ENCODE results near the gene ELAVL2.

Gene ELAVL2

DNA sequence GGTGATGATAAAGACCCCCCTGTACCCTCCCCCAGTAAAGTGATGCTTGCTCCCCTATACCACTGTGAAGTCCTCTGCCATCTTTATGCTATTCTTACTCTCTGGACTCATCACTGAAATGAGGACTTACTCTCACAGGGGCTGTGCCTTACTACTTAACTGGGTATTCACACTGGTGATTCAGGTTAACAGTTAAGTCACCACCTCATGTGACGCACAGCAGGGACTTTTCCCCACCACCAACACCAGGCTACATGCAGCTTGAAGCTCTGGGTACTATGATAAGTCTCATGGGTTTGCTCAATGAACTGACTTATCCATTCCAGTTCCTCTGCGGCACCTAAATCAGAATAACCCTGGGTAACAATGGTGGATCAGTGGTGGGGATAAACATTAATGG lies 163.7 kb downstream of the ELAVL2 start:
- DNase-seq (ENCODE audit: low spot score) = no peak

DNA sequence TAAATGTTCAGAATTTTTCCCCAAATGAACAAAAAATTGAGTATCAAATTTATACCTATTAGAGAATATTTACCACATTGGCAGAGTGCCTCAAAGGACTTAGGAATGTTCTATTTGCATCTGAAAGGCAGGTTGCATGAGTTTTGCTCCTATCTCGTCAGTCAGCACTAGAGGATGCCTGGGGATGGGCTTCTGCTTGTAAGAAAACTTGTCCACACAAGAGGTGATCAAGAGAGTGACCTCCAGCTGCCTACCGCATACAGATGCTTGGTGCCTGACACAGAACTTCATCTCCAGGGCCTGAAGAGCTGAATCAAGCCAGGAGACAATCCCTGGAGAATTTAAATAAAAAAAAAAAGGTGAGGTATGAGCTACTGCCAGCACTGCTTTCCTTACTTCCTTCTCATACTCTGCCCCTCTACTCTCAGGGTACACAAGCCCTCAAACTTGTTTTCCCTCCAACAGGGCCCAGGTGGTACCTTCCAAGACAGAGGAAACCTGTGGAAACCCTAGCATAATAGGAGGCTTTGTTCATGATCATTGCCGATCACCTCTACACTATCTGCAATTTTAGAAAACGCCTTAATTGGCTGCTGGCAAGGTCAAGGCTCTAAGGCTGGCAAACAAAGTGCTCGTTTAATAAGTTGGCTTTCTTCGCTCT lies 166.6 kb downstream of the ELAVL2 start:
- peak; percentile 12 for DNase-seq (ENCODE audit: low spot score)

DNA sequence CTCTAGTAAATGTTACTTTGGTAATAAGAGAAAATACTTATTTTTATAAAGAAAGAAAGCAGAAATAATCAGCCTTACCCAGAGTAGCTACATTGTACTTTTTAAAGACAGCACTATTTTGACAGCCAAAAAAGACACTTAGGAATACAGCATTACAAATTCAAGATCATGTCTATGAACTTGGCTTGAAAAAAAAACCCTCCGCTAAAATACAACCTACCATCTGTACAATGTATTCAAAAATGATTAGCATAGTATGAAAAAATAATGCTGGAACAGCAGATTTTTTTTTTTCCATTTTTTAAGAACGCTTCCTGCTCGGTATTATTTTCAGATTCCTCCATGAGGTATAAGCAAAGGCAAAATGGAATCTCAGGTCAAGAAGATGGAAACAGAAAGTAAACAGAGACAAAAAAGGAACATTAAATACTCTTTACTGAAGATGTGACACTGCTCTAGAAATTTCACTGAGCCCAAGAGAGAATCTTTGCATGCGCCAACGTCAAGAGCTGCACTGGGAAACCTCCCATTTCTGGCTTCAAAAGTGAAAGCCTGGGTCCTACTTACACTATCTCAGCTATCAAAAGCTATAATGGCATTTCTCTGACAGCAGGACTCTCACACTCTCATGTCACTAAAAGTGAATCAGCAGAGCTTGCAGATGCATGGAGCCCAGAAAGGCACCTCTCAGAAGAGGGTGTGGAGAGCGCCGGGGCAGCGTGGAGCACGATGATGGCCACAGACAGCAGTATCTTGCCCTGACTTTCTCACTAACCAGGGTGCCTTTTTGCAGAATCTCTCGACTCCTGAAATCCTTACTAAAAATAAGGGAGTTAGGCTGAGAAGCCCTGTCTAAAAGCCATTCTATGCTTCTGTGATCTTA lies 167.4 kb downstream of the ELAVL2 start:
- DNase-seq (ENCODE audit: low spot score) = no peak

DNA sequence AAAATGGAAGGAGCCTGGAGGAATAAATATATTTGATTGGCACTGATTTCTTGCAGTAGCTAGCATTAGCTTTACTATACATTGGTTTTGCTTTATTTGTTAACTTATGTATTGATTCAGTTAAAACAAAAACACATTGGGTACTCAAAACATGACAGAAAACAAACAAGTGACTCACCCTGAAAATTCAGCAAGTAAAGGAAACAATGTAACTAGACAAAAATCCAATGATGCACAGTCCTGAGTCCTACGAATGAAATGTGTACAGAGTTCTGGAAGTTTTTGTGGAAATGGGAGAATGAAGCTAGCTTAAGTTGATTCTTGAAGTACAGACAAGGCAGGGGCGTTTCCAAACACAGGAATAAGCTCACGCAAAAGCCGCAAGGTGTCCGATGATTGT lies 175.0 kb downstream of the ELAVL2 start:
- DNase-seq (ENCODE audit: low spot score) = no peak

DNA sequence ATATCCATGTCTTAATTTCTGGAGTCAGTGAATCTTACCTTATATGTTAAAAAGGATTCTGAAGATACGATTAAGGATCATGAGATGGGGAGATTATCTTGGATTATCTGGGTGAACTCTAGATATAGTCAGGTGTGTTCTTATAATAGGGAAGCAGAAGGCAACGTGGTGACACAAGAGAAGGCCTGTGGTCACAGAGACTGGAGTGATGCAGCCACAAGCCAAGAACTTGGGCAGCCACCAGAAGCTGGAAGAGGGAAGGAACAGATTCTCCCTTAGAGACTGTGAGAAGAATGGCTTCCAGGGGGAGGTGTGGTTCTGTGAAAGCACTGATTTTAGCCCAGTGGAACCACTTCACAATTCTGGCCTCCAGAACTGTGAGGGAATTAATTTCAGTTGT lies 177.4 kb downstream of the ELAVL2 start:
- DNase-seq (ENCODE audit: low spot score) = no peak

DNA sequence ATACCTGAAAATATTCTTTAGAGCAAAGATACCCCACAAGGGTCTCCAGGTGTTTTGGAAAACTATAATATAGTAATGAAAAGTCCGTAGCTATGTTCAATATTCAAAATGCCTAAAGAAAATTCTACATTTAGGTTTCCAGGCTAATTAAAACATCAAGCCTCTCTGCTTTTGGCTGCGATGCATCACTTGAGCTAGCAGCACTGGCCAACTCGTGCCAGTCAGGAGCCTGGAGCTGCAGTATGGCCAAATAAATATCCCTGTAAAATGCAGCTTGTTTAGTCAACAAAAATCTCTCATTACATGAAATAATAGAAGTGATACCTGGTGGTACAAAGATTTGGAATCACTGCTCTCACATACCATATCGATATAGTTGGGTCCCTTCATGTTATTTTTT lies 181.1 kb downstream of the ELAVL2 start:
- no peak for DNase-seq (ENCODE audit: low spot score)

DNA sequence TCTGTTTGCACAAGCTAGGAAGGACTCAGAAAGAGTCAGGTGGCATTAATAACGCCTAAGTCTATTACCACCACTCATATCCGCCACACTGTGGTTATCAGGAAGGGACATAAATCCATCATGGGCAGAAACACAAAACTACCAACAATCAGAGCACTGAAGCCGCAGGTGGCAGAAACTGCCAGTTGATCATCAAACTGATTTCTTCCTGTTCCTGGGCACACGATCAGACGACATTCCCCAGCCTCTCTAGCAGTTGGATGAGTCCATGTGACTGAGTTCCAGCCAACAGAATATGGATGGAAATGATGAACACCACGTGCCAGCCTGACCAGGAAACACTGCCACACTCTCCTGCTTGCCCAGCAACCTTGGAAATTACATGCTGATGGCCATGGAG lies 181.7 kb downstream of the ELAVL2 start:
- DNase-seq (ENCODE audit: low spot score) = no peak

DNA sequence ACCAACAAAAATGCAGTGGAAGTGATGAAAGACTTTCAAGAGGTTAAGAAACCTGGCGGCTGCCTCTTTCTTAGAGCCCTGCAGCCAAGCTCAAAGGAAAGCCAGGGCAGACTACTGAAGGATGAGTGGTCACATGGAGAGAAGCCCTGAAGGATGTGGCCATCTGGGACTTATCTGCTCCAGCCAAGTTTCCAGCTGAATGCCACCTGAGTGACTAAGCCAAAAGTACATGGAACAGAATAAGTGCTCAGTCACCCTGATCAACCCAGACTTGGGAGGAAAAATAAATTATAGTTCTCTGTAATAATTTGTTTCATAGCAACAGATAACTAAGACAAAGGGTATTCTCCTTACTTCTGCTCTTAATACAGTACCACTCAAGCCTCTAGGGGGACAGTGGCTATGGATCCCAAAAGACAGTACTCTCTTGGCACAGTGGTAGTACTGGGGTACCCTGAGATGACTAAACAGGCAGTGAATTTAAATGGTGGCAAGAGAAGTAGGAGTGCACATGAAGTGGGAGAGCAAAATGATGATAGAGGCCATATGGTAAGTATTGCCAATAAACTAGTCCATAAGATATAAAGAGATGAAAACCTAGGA lies 182.3 kb downstream of the ELAVL2 start:
- no peak for DNase-seq (ENCODE audit: low spot score)

Data from iPS-NIHi11 (cell line).